HG02759 (cell line): ENCODE results near the gene SIX3.

ENCODE experiments used
- ATAC-seq: cut with Tn5 transposase; IDR thresholded peaks from one replicate; pipeline ENCODE4 v1.9.1; 2021; ENCODE audit warnings: mild to moderate bottlenecking, moderate library complexity; ENCODE audit not compliant: unreplicated experiment

The SIX3 gene

GRCh38 chr2:44930274-44931197 is 11.0 kb upstream of the SIX3 start:
- ATAC-seq = no peak

GRCh38 chr2:44931198-44931780 is 10.2 kb upstream of the SIX3 start:
- ATAC-seq = no peak

- ATAC-seq = no peak
Measured at GRCh38 chr2:44932079-44932478, 9.4 kb upstream of the SIX3 start.

- no peak for ATAC-seq
Measured at GRCh38 chr2:44932564-44933392, 8.7 kb upstream of the SIX3 start.

- ATAC-seq = no peak
Measured at GRCh38 chr2:44933434-44933951, 8.0 kb upstream of the SIX3 start.

- no peak for ATAC-seq
Measured at GRCh38 chr2:44934038-44934982, 7.2 kb upstream of the SIX3 start.

GRCh38 chr2:44934983-44935728 is 6.3 kb upstream of the SIX3 start:
- no peak for ATAC-seq

GRCh38 chr2:44935729-44936098 is 5.8 kb upstream of the SIX3 start:
- ATAC-seq = no peak

GRCh38 chr2:44936275-44936674 is 5.2 kb upstream of the SIX3 start:
- no peak for ATAC-seq

- ATAC-seq = no peak
Measured at GRCh38 chr2:44936715-44937687, 4.5 kb upstream of the SIX3 start.

GRCh38 chr2:44937688-44938240 is 3.7 kb upstream of the SIX3 start:
- ATAC-seq = peak; percentile 47

GRCh38 chr2:44938287-44939105 is 3.0 kb upstream of the SIX3 start:
- no peak for ATAC-seq

GRCh38 chr2:44939106-44940048 is 2.1 kb upstream of the SIX3 start:
- no peak for ATAC-seq

GRCh38 chr2:44940049-44940494 is 1.4 kb upstream of the SIX3 start:
- ATAC-seq = no peak

- ATAC-seq = no peak
Measured at GRCh38 chr2:44940732-44941464, 604 bp upstream of the SIX3 start.
